CD14-positive monocyte (primary cell): ENCODE measurements around the gene SUSD4. TPM values are rescaled to one million over a fixed set of nuclear protein-coding genes. Genes with fewer than 3 reads are reported as not detected.

Experiments used
- DNase-seq, 3 donors: peaks; one replicate each; pipeline ENCODE4 v3.0.0-alpha.2; 2011 to 2022
- H2AFZ ChIP-seq: 2 replicates; pipeline ENCODE4 v1.6.0; 2012; ENCODE audit warnings: mild to moderate bottlenecking, low read depth, low read length, inconsistent platforms; ENCODE audit not compliant: insufficient read depth, poor library complexity, severe bottlenecking
- H3K27ac ChIP-seq, 2 donors: 1 replicate in 1 of 2; 2 replicates in 1 of 2; pipeline ENCODE4 v1.5.1; 2012 to 2013; ENCODE audit warnings: low read length in 2 of 2, control low read depth in 1 of 2, inconsistent platforms in 1 of 2, low read depth in 1 of 2, mild to moderate bottlenecking in 1 of 2
- H3K27me3 ChIP-seq, 2 donors: one replicate each; pipeline versions ENCODE4 v1.6.0 to v1.6.1; 2011 to 2013; ENCODE audit warnings: low read length in 2 of 2; ENCODE audit not compliant: control insufficient read depth in 2 of 2, insufficient read depth in 2 of 2
- H3K36me3 ChIP-seq, 2 donors: replicated peaks in 1 of 2; 1 replicate in 1 of 2; 2 replicates in 1 of 2; pipeline versions ENCODE4 v1.5.1 to v1.6.1; 2012 to 2013; ENCODE audit warnings: low read length in 2 of 2, control low read depth in 1 of 2, inconsistent platforms in 1 of 2, mild to moderate bottlenecking in 1 of 2; ENCODE audit not compliant: insufficient read depth in 2 of 2, control insufficient read depth in 1 of 2
- H3K4me1 ChIP-seq, 2 donors: 1 replicate in 1 of 2; 2 replicates in 1 of 2; pipeline versions ENCODE4 v1.5.1 to v1.6.1; 2012 to 2013; ENCODE audit warnings: low read length in 2 of 2, control low read depth in 1 of 2, inconsistent platforms in 1 of 2, mild to moderate bottlenecking in 1 of 2, moderate library complexity in 1 of 2; ENCODE audit not compliant: insufficient read depth in 2 of 2, control insufficient read depth in 1 of 2
- H3K4me2 ChIP-seq: replicated peaks from 2 replicates; pipeline ENCODE3; 2012; ENCODE audit warnings: low read length, moderate library complexity, mild to moderate bottlenecking; ENCODE audit not compliant: poor library complexity, severe bottlenecking; ENCODE audit errors: extremely low read depth
- H3K4me3 ChIP-seq, 3 experiments: fragments of 200-600 bp in 1 of 3; sonication (generic) in 1 of 3; replicated peaks in 1 of 3; 1 replicate in 2 of 3; 2 replicates in 1 of 3; pipeline ENCODE4 v1.5.1; 2011 to 2013; ENCODE audit warnings: low read length in 3 of 3, mild to moderate bottlenecking in 3 of 3, control low read depth in 2 of 3, low read depth in 2 of 3, inconsistent platforms in 1 of 3, moderate library complexity in 1 of 3
- H3K79me2 ChIP-seq: 2 replicates; pipeline ENCODE4 v1.6.0; 2012; ENCODE audit warnings: mild to moderate bottlenecking, control low read depth, inconsistent platforms, low read length, moderate library complexity; ENCODE audit not compliant: insufficient read depth
- H3K9ac ChIP-seq: 2 replicates; pipeline ENCODE4 v1.6.0; 2017; ENCODE audit warnings: low read length, mild to moderate bottlenecking; ENCODE audit not compliant: insufficient read depth, poor library complexity, severe bottlenecking
- H3K9me3 ChIP-seq, 2 donors: replicated peaks in 1 of 2; 1 replicate in 1 of 2; 2 replicates in 1 of 2; pipeline versions ENCODE4 v1.5.1 to v1.6.1; 2012 to 2013; ENCODE audit warnings: low read length in 2 of 2, control low read depth in 1 of 2; ENCODE audit not compliant: control insufficient read depth in 1 of 2, insufficient read depth in 1 of 2
- H4K20me1 ChIP-seq: 2 replicates; pipeline ENCODE4 v1.6.0; 2012; ENCODE audit warnings: mild to moderate bottlenecking, low read length, control low read depth, moderate library complexity; ENCODE audit not compliant: insufficient read depth
- H3K27ac Mint-ChIP-seq, 7 donors: one replicate each; pipeline ENCODE4 v1.8.0; 2020; ENCODE audit warnings: mild to moderate bottlenecking in 7 of 7, mixed read lengths in 7 of 7, moderate library complexity in 6 of 7, inconsistent platforms in 2 of 7
- H3K27me3 Mint-ChIP-seq, 3 donors: one replicate each; pipeline ENCODE4 v1.8.0; 2021 to 2022; ENCODE audit warnings: low read depth in 3 of 3, mild to moderate bottlenecking in 3 of 3, mixed read lengths in 3 of 3, moderate library complexity in 3 of 3, inconsistent platforms in 1 of 3
- H3K36me3 Mint-ChIP-seq, 2 donors: one replicate each; pipeline ENCODE4 v1.8.0; 2020; ENCODE audit warnings: mixed read lengths in 2 of 2, inconsistent platforms in 1 of 2, mild to moderate bottlenecking in 1 of 2
- H3K4me1 Mint-ChIP-seq: one replicate; pipeline ENCODE4 v1.8.0; 2020; ENCODE audit warnings: mild to moderate bottlenecking, mixed read lengths
- H3K4me3 Mint-ChIP-seq, 2 donors: one replicate each; pipeline ENCODE4 v1.8.0; 2020; ENCODE audit warnings: mild to moderate bottlenecking in 2 of 2, mixed read lengths in 2 of 2, moderate library complexity in 1 of 2
- H3K9me3 Mint-ChIP-seq, 7 donors: one replicate each; pipeline ENCODE4 v1.8.0; 2020 to 2022; ENCODE audit warnings: mixed read lengths in 7 of 7, mild to moderate bottlenecking in 6 of 7, moderate library complexity in 6 of 7, inconsistent platforms in 2 of 7
- WGBS: methylation state at CpG from one replicate; pipeline ENCODE4 v1.1.5; 2013; ENCODE audit warnings: missing lambda C conversion rate; ENCODE audit not compliant: insufficient coverage; 5-methylcytosine and 5-hydroxymethylcytosine counted together
- intact Hi-C, 2 donors: fragments of 100-400 bp; cut with micrococcal nuclease; formaldehyde crosslinking; loops; one replicate each; pipeline versions ENCODE4 v1.15.0 to v1.15.1; 2023
- polyA plus RNA-seq, 3 donors: library from polyadenylated mRNA; depleted of rRNA in 1 of 3; unstranded in 2 of 3; stranded (reverse) in 1 of 3; fragments of 300-500 nt in 2 of 3; fragments of >200 nt in 1 of 3; fragmentation: Illumina TruSeq in 2 of 3; gene quantifications; 1 replicate in 2 of 3; 2 replicates in 1 of 3; pipeline ENCODE4 v1.2.3, GENCODE V29; 2012 to 2021
- TF ChIP-seq, protein P1 (sequence below): fragments of 200-600 bp; IDR thresholded peaks from one replicate; pipeline ENCODE4 v1.8.0; 2022; ENCODE audit warnings: antibody characterized with exemption, mild to moderate bottlenecking

SUSD4 gene
- polyA plus RNA-seq, 3 donors, result 0.34 to 0.92 (median 0.50) TPM

DNA sequence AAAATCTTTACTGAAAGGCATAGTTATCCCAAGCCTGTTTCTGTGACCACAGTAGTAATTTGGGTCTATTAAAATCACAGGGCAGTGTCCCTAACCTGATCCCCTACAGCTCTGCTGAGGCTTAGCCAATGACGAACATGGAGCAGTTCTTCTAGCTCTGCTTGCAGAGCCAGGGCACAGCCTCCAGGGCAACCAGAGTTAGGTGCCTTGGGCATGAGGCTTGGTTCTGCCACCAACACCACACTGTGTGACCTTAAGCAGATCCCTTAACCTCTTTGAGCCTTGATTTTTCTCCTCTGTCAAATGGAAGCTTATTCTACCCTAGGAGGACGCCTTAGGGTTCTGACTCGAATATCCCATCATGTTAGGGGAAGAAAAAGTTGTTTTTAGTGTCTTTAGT, 134.2 kb downstream of the SUSD4 start:
- no peaks in the 10 kb centered on the region for H3K79me2 ChIP-seq
- H3K9me3 Mint-ChIP-seq, result no peaks in the 10 kb centered on the region
- H3K27me3 ChIP-seq, result no peaks in the 10 kb centered on the region
- H3K4me3 Mint-ChIP-seq, result no peak overlapping the region
- no peak overlapping the region for H3K4me3 ChIP-seq
- H3K27ac ChIP-seq, result no peak overlapping the region
- TF ChIP-seq, protein P1, sequence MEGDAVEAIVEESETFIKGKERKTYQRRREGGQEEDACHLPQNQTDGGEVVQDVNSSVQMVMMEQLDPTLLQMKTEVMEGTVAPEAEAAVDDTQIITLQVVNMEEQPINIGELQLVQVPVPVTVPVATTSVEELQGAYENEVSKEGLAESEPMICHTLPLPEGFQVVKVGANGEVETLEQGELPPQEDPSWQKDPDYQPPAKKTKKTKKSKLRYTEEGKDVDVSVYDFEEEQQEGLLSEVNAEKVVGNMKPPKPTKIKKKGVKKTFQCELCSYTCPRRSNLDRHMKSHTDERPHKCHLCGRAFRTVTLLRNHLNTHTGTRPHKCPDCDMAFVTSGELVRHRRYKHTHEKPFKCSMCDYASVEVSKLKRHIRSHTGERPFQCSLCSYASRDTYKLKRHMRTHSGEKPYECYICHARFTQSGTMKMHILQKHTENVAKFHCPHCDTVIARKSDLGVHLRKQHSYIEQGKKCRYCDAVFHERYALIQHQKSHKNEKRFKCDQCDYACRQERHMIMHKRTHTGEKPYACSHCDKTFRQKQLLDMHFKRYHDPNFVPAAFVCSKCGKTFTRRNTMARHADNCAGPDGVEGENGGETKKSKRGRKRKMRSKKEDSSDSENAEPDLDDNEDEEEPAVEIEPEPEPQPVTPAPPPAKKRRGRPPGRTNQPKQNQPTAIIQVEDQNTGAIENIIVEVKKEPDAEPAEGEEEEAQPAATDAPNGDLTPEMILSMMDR, result no peak
- H2AFZ ChIP-seq, result no peak overlapping the region
- H4K20me1 ChIP-seq, result no peaks in the 10 kb centered on the region
- WGBS, result 95% methylated on average over 3 of the region's 3 CpGs
- no peaks in the 10 kb centered on the region for H3K4me1 ChIP-seq
- H3K27me3 Mint-ChIP-seq, result peaks cover under 1 to 13% (median 7%) of the 10 kb centered on the region in 3 donors
- H3K36me3 Mint-ChIP-seq, result no peaks in the 10 kb centered on the region
- intact Hi-C loops, result no loop called here
- H3K9ac ChIP-seq, result no peak overlapping the region
- no peaks in the 10 kb centered on the region for H3K9me3 ChIP-seq
- DNase-seq, result no peak
- H3K4me1 Mint-ChIP-seq, result no peaks in the 10 kb centered on the region
- H3K27ac Mint-ChIP-seq, result no peak overlapping the region
- no peak overlapping the region for H3K4me2 ChIP-seq
- H3K36me3 ChIP-seq, result no peaks in the 10 kb centered on the region

DNA sequence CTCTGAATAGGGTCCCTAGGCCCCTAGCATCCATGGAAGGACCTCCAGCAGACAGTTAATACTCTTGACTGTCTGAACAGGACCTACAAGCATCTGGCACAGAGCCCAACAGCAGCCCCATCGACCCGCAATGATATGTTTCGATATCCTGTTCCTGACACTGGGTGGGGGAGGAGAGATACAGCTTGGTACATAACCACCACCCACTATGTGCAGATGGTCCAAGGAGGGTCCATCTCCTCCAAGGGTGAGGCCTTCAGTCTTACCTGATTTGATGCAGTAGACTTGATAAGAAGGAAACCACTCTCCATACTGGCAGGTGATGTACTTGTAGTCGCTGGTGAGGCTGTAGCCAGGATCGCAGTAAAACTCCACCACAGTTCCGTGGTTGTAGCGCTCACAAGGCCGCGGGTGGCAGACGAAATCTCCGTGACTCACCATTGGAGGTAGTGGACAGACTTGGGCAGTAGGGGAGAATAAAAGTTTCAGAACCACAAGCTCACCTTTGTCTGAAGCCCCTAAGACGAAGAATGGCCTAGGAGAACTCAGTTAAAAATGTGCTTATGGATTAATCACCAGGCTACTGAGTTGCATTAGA, 134.9 kb downstream of the SUSD4 start:
- Histone ChIP-seq H3K9ac (no peak overlapping the region), H3K27me3 (no peaks in the 10 kb centered on the region), H3K36me3 (no peaks in the 10 kb centered on the region), H3K4me3 (no peak overlapping the region), H3K4me2 (no peak overlapping the region), H4K20me1 (no peaks in the 10 kb centered on the region), H2AFZ (no peak overlapping the region), H3K9me3 (no peaks in the 10 kb centered on the region), H3K4me1 (no peaks in the 10 kb centered on the region), H3K27ac (no peak overlapping the region), H3K79me2 (no peaks in the 10 kb centered on the region)
- Mint-ChIP-seq H3K36me3 (no peaks in the 10 kb centered on the region), H3K27ac (no peak overlapping the region), H3K4me1 (peaks cover 3% of the 10 kb centered on the region), H3K4me3 (no peak overlapping the region), H3K9me3 (no peaks in the 10 kb centered on the region), H3K27me3 (peaks cover 2 to 10% (median 6%) of the 10 kb centered on the region in 3 donors)
- TF ChIP-seq, protein P1, result no peak
- no peak for DNase-seq
- intact Hi-C loops, result no loop called here
- 92% methylated on average over 4 of the region's 12 CpGs for WGBS
